Measurements from ENCODE around the gene SH3YL1.

DNA sequence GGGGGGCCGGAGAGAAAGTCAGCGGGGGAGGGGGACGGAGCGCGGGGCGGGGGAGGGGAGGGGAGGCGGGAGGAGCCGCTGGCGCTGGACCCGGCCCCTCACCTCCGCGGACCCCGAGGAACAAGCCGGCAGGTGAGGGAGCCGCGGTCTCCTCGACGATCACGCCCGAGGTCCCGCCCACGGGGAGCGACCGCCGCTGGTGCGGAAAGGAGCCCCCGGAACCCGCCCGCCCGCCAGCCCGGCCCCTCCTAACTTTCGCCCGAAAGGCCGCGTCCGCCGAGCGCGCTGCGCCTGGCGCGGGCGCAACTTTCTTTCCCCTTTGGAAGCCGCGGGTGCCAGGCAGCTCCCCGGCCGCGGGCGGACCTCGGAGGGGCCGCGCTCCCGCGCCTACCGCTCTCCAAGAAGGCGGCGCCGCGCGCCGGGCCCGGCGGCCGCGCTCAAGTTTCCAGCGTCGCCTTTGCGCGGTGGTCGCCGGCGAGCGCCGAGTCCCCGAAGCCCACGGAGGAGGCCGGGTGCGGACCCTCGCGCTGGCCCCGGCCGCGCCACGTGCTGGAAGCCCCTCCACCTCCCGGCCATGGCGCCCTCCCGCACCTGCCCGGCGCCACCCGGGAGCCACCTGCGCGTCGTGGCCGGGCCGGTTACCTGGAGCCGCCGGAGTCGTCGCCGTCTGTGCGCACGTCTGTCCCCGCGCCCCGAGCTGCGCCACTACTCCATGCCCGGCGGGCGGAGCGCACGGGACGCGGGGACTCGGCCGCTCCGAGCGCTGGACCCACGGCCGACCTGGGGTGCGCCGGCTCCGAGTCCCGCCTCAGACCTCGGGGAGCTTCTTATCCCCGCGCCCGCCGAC, 24.3 kb upstream of the SH3YL1 start, which contains the start of gene ALKAL2:
- TF ChIP-seq, protein P1, sequence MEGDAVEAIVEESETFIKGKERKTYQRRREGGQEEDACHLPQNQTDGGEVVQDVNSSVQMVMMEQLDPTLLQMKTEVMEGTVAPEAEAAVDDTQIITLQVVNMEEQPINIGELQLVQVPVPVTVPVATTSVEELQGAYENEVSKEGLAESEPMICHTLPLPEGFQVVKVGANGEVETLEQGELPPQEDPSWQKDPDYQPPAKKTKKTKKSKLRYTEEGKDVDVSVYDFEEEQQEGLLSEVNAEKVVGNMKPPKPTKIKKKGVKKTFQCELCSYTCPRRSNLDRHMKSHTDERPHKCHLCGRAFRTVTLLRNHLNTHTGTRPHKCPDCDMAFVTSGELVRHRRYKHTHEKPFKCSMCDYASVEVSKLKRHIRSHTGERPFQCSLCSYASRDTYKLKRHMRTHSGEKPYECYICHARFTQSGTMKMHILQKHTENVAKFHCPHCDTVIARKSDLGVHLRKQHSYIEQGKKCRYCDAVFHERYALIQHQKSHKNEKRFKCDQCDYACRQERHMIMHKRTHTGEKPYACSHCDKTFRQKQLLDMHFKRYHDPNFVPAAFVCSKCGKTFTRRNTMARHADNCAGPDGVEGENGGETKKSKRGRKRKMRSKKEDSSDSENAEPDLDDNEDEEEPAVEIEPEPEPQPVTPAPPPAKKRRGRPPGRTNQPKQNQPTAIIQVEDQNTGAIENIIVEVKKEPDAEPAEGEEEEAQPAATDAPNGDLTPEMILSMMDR (IDR thresholded peaks at IDR 0.05): no peak
- no peak for TF ChIP-seq POLR2A (IDR thresholded peaks at IDR 0.05)

All from gastroesophageal sphincter (tissue), 3 donors.